ENCODE results near the gene ZNF48. TPM values are rescaled to one million over a fixed set of nuclear protein-coding genes. Genes with fewer than 3 reads are reported as not detected.

Gene ZNF48
- total and polyA plus RNA-seq, 8 donors, result 3.9 to 33.6 (median 5.4) TPM

GRCh38 chr16:30354423-30355143 lies 40.6 kb upstream of the ZNF48 start:
- H3K4me1 ChIP-seq, result peaks cover 49 to 75% (median 59%) of the 10 kb centered on the region in 4 donors
- H3K4me3 ChIP-seq, result peak overlapping the region; percentile 82 to 92 (median 88)
- DNase-seq, result no peak
- H3K27me3 ChIP-seq, result no peaks in the 10 kb centered on the region
- H3K9me3 ChIP-seq, result no peaks in the 10 kb centered on the region
- TF ChIP-seq POLR2A (IDR thresholded peaks at IDR 0.05) (no peak), EP300 (IDR thresholded peaks at IDR 0.05) (no peak), POLR2AphosphoS5 (IDR thresholded peaks at IDR 0.05) (no peak)
- TF ChIP-seq, protein P1, sequence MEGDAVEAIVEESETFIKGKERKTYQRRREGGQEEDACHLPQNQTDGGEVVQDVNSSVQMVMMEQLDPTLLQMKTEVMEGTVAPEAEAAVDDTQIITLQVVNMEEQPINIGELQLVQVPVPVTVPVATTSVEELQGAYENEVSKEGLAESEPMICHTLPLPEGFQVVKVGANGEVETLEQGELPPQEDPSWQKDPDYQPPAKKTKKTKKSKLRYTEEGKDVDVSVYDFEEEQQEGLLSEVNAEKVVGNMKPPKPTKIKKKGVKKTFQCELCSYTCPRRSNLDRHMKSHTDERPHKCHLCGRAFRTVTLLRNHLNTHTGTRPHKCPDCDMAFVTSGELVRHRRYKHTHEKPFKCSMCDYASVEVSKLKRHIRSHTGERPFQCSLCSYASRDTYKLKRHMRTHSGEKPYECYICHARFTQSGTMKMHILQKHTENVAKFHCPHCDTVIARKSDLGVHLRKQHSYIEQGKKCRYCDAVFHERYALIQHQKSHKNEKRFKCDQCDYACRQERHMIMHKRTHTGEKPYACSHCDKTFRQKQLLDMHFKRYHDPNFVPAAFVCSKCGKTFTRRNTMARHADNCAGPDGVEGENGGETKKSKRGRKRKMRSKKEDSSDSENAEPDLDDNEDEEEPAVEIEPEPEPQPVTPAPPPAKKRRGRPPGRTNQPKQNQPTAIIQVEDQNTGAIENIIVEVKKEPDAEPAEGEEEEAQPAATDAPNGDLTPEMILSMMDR (IDR thresholded peaks at IDR 0.05), result no peak
- intact Hi-C loops (cut with DNase I; ENCODE audit: low total_unique reads), result no loop called here
- H3K27ac ChIP-seq, result peak overlapping the region; percentile 95 to 98 (median 97)
- WGBS, 5 donors, result 0 to 2% (median 1%) methylated on average over 12 to 36 of the region's 36 CpGs
- peaks cover 48 to 70% (median 68%) of the 10 kb centered on the region in 4 donors for H3K36me3 ChIP-seq

DNA sequence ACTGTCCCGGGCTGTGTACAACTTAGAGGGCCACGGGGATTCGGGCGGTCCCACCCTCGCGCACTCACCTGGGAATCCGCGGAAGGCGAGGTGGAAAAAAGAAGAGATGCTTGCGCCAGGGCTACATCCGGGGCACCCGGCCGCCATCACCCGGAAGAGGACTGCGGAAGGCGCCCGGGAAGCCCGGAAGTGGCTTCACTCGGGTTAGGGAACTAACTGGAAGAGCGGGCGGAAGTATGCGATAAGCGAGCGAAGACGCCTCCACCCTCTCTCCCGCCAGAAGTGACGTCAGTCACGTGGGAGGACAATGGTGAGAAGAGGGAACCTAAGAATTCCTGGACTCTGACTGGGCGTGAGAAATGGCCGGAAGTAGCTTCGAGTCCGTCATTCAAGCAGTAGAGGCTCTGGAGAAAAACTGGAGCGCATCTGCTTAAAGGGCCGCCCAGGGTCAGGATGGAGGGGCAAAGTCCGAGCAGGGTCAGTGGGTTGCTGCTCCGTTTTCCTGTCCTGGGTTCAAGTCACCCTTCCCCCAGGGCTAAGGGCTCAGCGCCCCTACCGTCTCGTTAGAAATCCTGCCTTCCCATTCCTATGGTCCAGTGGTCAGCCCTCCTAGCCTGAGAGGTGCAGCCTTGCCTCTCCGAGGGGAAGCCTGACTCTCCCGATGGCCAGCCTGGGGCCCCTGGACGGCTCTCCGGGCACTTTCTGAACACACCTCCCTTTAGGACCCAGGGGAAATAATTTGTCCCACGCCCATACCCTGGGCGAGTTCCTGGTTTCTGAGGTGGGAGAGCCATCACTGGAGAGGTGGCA lies 39.9 kb upstream of the ZNF48 start, which contains the start of gene CD2BP2:
Gene CD2BP2 (minus strand): TSS at position 165 of the 810 bp plus-strand sequence. CDS start 627 bp downstream, outside the sequence.
- WGBS, 5 donors, result 0 to 1% (median 0%) methylated on average over 35 to 45 of the region's 45 CpGs
- peak; percentile 85 to 98 (median 89) for TF ChIP-seq POLR2AphosphoS5 (IDR thresholded peaks at IDR 0.05)
- no peak for TF ChIP-seq EP300 (IDR thresholded peaks at IDR 0.05)
- no peak for TF ChIP-seq POLR2A (IDR thresholded peaks at IDR 0.05)
- TF ChIP-seq, protein P1 (IDR thresholded peaks at IDR 0.05), result no peak
- Histone ChIP-seq H3K27me3 (no peaks in the 10 kb centered on the region), H3K4me1 (peaks cover 49 to 72% (median 59%) of the 10 kb centered on the region in 4 donors), H3K27ac (peak within 1 kb of the TSS; percentile 95 to 98 (median 97)), H3K4me3 (peak within 1 kb of the TSS; percentile 82 to 92 (median 88)), H3K9me3 (no peaks in the 10 kb centered on the region), H3K36me3 (peaks cover 50 to 71% (median 70%) of the 10 kb centered on the region in 4 donors)
- peak; percentile 96 to 99 for DNase-seq
- intact Hi-C loops (cut with DNase I; ENCODE audit: low total_unique reads), result no loop called here

DNA sequence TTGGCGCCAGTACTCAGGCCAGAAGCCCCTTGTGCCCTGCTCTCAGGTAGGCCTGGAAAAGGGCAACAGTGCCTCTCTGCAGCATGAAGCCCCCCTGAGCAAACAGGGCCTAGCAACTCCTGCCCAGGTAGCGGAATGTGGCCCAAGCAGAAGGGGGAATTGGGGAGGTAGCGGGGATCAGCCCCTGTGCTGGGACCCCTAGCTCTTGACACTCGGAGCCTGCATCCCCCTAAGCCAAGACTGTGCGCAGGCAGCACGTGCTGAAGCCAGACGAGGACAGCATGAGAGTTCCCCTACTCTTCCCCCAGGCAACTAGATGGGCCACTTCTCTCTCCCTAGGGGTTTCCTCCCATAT lies 39.3 kb upstream of the ZNF48 start:
- H3K4me1 ChIP-seq, result peaks cover 49 to 66% (median 57%) of the 10 kb centered on the region in 4 donors
- H3K27me3 ChIP-seq, result no peaks in the 10 kb centered on the region
- peak overlapping the region; percentile 82 to 92 (median 88) for H3K4me3 ChIP-seq
- intact Hi-C loops (cut with DNase I; ENCODE audit: low total_unique reads), result no loop called here
- 32 to 55% (median 41%) methylated on average over 5 to 7 of the region's 7 CpGs for WGBS, 5 donors
- no peaks in the 10 kb centered on the region for H3K9me3 ChIP-seq
- H3K27ac ChIP-seq, result peak overlapping the region; percentile 95 to 98 (median 97)
- H3K36me3 ChIP-seq, result peaks cover 45 to 71% (median 70%) of the 10 kb centered on the region in 4 donors
- DNase-seq, result no peak
- no peak for TF ChIP-seq POLR2AphosphoS5 (IDR thresholded peaks at IDR 0.05)
- TF ChIP-seq, protein P1 (IDR thresholded peaks at IDR 0.05), result no peak
- TF ChIP-seq POLR2A (IDR thresholded peaks at IDR 0.05), result no peak
- TF ChIP-seq EP300 (IDR thresholded peaks at IDR 0.05), result no peak

DNA sequence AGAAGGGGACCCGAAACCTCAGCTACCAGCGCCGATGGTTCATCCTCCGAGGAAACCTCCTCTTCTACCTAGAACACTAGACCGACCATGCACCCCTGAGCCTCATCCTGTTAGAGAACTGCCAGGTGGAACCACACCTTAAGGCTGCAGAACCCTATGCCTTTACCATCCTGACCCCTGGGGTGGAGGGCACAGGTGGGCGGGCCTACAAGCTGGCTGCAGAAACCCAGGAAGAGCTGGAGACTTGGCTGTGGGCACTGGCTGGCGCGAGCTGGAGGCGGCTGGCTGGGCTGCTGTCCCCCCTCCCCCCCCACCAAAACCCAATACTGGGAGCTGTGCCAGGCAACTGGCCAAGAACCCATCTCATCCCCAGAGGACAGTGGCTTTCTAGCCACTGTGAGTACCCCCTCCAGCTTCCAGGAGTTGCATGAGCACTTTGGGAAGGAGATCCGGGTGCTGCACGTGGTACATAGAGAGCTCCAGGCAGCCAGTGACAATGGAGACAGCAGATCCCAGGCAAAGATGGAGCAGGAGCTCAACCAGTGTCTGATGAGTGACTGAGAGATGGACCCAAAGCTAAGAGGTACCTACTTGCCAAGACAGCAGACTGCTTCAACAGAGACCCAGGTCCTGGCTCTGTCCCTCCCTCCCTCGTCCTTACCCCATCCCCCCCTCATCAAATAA lies 38.7 kb upstream of the ZNF48 start:
- Histone ChIP-seq H3K4me1 (peaks cover 48 to 60% (median 53%) of the 10 kb centered on the region in 4 donors), H3K4me3 (peak overlapping the region; percentile 82 to 92 (median 88)), H3K27me3 (no peaks in the 10 kb centered on the region), H3K9me3 (no peaks in the 10 kb centered on the region), H3K36me3 (peaks cover 44 to 71% (median 69%) of the 10 kb centered on the region in 4 donors), H3K27ac (peak overlapping the region; percentile 95 to 98 (median 97))
- TF ChIP-seq EP300 (IDR thresholded peaks at IDR 0.05), result no peak
- 39 to 64% (median 49%) methylated on average over 8 to 12 of the region's 12 CpGs for WGBS, 5 donors
- DNase-seq, result peak in 1 of 2 donors; percentile 34
- intact Hi-C loops (cut with DNase I; ENCODE audit: low total_unique reads), result no loop called here

Measured in stomach (tissue), 9 donors.